Left renal pelvis (tissue), 4 donors: ENCODE measurements around the gene GRAMD2B. TPM values are rescaled to one million over a fixed set of nuclear protein-coding genes. Genes with fewer than 3 reads are reported as not detected.
A peak's percentile ranks its signal among the peaks of the same experiment; 100 is the strongest.
"Not testable (repeated sequence)": the region's sequence is repeated elsewhere in the genome, so short reads cannot be mapped to it uniquely, and the experiment has no call there.

Source experiments
- DNase-seq, 4 donors: peaks; one replicate each; pipeline ENCODE4 v3.0.0-alpha.2; 2013; ENCODE audit warnings: low read depth in 4 of 4, low spot score in 3 of 4
- polyA plus RNA-seq, 4 donors: library from polyadenylated mRNA; unstranded; fragments of 120-200 nt; gene quantifications; one replicate each; pipeline ENCODE4 v1.2.1, GENCODE V29; 2013; ENCODE audit not compliant: insufficient read length in 4 of 4

GRAMD2B gene
- polyA plus RNA-seq, 4 donors = 20.5 to 27.8 (median 27.1) TPM

DNA sequence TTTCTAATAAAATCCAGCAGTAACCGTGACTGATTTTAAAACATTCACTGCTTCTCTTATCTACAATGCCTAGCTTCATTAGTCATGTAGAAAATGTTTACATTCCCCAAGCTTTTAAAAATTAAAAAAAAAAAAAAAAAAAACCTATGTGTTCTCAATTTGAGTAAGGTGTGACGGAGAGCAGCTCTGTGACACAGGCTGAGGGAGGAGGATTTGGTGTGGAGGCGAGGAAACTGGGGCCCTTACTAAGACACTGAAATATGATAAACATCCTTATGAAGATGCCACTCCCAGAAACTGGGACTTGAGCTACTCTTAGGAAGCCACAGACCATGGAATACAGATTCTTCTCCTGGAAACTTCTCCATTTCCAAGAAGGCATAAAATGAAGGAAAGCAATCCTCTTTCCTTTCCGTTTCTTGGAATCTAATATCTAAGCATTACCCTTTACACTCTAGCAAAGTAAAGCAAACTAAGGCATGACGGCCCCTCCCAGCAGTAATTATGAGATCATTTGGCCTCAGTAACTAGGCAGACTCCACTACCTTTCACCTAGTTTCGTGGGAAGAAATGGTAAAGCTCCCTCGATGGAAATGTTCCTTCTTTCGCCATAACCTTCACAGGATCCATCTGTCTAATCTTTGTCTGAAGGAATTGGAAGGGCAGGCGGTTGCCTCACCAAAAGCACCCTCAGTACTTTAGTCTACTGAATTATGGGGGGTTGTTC, 23.5 kb downstream of the GRAMD2B start:
- no peak for DNase-seq

DNA sequence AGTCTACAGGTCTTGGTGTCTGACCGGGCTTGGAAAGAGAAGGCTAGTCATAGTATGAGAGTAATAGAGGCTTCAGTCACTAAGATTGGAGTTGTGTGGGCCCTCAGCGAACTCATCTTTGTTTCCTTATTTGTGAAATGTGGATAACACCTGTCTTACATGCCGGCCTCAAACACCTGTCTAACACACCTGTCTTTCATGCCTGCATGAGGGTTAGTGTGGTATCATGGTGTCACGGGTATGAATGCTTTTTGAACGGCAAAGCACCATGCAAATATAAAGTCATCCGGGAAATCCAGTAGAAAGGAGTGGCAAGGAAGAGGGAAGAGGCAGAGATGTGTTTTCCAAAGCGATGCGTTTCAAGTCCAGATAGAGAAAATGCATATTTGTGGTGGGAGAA, 25.5 kb downstream of the GRAMD2B start:
- no peak for DNase-seq

DNA sequence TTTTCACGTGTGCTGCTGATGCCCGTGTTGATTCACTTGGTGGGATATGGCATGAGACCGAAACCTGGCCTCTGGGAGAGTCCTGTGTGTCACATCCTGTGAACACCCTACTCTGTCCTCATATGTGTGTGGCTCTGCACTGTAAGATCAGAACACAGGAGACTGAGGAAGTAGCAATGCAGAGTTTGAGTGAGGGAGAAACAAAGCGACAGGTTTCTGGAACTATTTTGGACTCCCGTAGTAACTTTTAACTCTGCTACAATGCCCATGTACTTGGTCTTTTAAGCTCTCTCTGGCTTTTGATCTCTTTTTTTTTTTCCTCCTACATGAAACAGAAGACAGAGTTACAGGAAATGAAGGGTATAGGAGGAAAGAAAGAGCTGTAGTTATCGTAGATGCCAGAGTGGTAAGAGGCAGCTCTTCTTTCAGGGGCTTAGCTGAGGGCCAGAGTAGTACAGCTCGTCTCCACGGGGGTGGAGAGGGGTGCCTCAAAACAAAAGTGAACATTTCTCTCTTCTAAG, 26.6 kb downstream of the GRAMD2B start:
- no peak for DNase-seq

DNA sequence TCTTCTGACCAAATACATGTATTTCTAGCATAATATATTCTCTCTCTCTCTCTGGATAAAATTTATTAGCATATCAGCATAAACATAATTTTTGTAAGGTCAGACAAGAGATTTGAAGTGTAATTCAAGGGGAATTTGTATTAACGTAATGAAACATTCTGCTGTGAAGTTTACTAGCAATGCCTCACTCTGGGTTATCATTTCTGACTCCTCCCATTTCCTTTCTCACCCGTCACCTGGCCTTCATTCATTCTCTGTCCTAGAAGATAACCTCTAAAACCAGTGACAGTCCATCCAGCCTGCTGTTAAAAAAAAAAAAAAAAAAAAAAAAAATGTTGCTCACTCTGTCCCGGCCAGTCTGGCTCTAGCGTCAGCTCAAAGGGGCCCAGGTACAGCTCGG, 27.1 kb downstream of the GRAMD2B start:
- no peak for DNase-seq

DNA sequence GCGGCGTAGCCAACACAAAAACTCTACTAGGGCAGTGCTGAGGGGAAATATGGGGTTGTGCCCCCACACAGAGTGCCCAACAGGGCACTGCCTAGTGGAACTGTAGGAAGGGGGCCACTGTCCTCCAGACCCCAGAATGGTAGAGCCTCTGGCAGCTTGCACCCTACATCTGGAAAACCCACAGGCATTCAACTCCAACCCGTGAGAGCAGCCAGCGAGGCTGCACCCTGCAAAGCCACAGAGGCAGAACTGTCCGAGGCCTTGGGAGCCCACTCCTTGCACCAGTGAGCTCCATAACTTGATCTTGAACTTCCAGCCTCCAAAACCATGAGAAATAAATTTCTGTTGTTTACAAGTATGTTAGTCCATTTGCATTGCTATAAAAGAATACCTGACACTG, 27.7 kb downstream of the GRAMD2B start:
- no peak for DNase-seq

DNA sequence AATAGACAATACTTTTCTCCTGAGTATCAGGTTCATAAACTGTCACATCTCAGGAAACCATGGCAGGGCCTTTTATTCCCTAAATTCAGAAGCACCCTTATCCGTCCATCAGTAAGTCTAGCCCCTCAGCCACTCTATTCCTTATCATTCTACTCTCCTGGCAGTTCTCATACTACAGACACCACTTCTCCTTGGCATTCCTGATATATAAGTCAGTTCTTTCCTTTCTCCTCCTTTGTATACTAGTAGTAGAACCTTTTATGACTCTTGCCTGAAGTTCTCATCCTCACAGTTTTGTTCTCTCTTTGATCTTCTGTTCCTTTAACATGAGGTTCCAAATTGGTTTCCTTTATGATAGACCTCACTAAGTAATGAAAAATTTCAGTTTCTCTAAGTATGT, 29.3 kb downstream of the GRAMD2B start:
- no peak for DNase-seq

DNA sequence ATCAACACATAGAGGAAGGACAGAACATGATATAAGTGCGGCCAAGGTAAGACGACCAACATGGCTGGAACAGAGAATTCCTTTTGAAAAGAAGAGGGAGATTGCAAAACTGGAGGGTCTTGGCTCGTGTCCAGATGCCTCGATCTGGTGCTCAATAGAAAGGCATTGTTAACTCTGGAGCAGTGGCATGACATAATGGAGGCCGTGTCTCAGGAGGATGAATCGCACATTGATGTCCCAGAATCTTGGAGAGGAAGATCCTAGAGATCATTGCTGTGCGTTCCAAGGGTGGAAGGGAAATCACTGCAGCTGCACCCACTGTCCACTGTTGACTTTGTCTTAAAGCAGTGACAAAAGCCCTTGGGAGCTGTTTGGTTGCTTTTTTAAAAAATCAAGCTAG, 30.9 kb downstream of the GRAMD2B start:
- DNase-seq = no peak

DNA sequence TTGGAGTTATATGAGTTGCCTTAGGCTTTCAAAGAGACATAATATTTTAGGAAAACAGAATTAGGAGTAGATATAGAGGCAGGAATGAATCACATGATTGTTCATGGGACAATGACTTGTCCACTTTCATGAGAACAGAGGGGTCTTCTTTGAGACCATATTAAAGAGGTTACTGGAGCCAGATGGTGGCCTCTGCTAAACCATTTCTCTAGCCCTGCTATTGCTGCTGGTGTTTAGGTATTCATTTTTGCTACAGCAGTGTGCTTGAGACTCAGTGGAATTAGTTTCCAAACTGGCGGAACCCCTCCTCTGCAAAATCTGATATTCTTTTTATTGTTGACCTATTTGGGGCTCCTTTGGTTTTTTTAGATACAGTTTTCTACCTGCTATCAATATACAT, 31.3 kb downstream of the GRAMD2B start:
- DNase-seq = no peak

DNA sequence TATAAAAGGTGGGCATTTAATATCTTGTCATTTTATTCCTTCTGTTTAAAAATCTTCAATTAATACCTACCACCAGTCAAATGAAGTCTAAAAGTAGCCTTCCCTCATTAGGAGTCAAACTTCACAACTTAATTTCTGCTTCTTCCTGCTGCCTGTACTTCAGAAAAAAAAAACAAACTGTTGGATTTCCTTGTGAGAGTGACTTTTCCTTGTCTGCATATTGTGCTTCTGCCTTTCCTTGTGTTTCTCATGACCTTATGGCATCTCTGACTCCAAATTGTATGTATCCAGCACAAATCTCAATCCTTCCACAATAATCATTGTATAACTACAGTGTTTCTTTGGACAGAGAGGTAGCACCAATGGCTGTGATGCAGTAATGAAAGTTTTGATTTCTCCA, 32.1 kb downstream of the GRAMD2B start:
- DNase-seq = no peak

DNA sequence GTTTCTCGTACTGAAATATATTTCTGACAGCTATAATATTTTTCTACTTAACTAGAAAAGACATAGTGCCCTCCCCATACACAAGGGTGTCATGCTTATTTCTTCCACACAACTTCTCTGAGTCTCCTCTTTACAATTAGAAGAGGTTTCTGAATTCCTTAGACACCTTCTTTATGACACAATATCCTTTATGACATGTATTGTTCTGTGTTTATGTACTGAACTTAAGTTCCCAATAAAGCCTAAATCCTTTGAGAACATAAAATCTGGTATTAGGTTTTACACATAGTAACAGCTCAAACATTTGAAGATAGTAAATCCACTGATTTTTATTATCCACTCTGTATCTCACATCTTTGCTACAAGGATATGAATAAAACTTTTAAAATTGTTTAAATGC, 32.5 kb downstream of the GRAMD2B start:
- no peak for DNase-seq

DNA sequence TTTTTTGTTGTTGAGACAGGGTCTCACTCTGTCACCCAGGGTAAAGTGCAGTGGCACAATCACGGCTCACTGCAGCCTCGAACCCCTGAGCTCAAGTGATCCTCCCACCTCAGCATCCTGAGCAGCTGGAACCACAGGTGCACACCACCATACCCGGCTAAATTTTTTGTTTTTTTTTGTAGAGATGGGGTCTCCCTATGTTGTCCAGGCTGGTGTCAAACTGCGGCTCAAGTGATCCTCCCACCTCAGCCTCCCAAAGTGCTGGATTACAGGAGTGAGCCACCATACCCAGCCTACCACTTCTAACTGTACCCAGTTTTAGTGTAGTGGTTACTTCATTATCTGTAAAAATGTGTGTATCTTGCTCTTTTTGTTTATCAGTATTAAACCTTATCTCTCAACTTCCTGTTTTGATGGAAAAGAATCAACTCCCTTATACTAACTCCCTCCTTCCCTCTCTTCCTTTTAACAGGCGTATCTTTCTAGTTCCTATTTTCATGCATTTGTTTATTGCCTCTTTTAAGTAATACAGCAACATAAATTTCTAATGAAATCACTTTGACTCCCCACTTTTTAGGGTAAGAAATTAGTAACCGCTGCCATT, 33.1 kb downstream of the GRAMD2B start:
- DNase-seq = no peak

DNA sequence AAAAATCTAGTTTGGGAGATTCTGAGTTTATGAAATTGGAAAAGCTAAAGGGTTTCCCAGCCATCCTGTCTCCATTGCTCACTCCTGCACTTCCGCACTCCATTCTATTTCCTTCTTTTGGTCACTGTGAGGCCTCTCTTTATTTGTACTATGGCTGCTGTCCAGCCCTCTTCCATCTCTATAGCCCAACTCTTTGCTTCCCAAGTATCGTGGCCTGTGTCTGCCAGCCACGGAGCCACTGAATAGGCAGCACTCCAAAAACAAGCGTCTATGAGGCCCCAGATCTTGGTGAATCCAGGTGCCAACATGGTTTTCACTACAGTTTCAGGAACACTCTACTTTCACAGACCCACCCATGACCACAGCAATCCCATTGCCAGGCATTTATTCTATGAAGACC, 37.2 kb downstream of the GRAMD2B start:
- DNase-seq = no peak

DNA sequence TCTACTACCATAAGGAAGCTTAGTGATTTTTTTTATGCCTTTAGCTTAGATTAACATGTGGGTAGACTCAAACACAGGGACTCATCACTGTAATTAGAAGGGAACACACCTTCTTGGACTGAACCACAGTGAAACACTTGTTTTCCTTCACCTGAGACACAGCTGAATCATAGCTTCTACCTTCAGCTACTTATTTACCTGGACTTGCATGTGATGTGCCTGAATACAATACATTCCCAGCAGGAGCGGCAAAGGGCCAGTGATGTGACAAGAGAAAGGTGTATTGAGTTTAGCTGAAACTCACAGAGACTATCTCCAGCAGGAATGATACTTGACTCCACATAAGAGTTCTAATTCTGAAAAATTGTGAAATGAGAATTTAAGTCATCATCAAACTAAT, 37.8 kb downstream of the GRAMD2B start:
- no peak for DNase-seq

DNA sequence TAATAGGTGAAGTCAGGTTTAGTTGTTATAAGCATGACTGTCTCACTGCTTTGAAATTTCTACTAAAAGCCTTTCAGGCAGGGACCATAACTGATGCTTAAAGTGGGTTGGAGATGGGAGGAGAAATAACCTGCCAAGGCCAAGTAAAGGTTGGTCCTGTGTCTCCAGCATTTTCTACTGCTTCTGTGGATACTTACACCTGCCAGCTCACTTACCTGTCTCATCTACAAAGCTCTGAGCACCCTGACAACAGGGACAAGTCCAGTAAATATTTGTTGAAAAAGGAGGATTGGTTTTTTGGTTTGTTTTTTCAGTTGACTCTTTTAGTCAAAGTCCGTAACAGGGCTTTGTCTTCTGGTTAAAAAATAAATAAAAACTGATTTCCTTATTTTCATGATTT, 38.6 kb downstream of the GRAMD2B start:
- DNase-seq = no peak

DNA sequence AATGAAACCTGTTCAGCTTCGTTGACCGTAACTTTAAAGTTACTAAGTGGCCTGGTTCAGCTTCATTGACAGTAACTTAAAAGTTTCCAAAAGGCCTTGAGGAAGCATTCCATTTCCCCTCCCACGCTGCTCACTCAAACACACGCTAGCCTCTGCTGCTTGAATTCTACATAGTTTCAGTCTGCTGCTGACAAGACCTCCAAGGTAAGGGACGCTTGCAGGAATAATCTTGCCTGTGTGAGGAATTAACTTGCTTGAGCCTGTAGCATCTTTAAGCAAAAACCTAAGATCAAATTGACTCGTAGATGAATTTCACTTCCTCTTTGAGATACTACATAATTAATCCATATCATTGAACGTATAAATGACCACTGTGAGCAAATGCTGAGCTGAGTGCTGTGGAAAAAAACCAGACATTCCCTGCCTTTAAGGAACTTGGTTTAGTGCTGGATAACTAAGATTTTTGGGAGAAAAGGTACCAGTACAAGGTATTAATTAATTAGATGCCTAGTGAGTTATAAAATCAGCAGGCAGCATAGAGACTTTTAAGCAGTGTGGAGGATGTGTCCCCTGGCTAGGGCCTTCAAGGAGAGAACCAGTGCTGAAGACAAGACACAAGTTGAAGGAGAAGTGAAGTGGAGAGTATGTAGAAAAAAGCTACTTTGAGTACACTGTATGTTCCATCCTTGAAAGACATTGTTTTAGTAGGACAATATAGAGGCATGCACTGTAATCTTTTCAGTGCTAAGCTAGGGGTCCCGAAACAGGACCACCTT, 39.2 kb downstream of the GRAMD2B start:
- peak in 1 of 4 donors; percentile 61 for DNase-seq

DNA sequence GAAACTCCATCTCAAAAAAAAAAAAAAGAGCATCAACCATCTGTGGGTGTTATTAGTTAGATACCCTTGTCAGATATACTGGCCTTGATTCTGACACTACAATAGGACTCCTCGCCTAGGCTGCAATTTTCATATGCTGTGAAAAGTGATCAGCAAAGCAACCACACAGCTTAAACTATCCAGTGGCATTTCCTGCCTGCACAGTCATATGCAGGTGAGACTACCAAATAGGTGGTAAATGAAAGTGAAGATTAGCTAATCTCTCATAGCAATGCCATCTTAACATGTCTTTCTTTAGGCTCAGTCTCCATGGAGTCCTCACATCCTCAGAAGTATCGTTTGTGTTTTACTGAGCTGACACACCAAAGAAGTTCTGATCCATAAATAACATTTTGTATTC, 40.8 kb downstream of the GRAMD2B start:
- no peak for DNase-seq

DNA sequence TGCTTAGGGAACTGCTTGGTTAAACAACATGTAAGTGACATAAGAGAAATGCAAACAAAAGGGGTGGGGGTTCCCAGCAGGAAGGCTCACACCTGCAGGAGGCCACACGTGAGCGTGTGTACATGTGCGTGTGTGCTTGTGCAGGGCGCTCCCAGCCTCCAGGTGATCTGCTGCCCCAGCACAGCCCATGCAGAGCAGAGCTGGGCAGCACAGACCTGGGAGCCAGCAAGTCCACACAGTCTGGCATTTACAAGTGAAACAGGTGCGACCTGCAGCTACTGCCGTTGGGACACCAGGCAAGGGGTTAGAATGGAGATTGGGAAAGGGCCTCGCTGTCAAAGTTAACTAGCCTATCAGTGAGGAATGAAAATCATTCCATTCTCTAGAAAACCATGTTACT, 41.8 kb downstream of the GRAMD2B start:
- no peak for DNase-seq

DNA sequence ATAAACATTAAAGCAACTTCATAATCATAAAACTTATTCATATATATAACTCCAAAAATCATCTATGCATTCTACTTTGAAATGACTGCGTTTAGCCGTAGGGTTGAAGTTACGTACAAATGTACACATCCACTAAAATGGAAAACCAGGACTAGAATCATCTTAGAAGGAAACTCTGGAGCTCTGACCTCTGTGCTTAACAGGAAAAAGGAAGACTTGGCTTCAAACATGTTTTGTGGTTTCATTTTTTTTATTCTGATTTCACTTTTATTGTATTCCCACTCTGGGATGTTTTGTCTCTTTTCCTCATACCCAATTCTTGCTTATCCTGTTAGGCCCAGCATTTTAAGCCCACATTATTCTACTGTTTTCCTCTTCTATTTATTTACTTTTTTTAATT, 44.9 kb downstream of the GRAMD2B start:
- no peak for DNase-seq

DNA sequence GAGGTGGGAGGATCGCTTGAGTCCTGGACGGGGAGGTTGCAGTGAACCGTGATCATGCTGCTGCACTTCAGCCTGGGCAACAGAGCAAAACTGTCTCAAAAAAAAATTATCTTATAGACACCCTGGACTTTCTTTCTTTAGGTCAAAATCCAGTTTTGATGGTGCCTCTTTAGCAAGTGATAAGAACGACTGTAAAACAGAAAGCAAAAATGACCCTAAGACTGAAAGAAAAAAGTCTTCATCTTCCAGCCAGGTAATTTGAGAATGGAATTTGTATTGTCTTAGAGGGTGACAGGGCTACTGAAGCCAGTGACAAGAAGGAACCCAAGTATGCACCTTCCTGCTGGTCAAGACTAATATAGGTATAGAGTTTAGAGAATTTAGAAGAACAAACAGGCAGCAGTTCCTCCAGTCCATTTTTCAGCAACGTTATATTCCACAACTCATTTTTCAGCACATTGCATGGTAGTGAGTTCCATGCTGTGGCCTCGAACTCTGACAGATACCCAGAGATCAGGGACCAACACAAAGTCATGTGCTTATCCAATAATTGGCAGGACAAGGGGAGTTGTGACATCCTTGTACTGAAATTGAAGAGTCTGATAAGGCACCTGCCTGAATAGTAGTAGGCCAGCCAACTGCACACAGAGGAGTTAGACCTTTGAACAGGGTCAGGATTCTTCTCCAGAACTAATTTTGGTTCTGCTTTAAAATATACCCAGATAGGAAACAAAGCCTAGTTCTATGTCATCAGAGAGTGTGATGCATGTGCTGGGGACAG, 46.5 kb downstream of the GRAMD2B start:
- no peak for DNase-seq

DNA sequence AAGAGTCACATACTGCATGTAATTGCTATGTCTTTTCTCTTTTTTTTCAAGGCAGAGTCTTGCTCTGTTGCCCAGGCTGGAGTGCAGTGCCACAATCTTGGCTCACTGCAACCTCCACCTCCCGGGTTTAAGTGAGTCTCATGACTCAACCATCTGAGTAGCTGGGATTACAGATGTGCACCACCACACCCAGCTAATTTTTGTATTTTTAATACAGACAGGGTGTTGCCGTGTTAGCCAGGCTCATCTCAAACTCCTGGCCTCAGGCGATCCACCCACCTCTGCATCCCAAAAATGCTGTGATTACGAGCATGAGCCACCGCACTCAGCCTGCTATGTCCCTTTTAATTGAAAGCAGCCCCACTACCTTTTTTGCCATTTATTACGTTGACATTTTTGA, 47.3 kb downstream of the GRAMD2B start:
- not testable (repeated sequence) for DNase-seq

DNA sequence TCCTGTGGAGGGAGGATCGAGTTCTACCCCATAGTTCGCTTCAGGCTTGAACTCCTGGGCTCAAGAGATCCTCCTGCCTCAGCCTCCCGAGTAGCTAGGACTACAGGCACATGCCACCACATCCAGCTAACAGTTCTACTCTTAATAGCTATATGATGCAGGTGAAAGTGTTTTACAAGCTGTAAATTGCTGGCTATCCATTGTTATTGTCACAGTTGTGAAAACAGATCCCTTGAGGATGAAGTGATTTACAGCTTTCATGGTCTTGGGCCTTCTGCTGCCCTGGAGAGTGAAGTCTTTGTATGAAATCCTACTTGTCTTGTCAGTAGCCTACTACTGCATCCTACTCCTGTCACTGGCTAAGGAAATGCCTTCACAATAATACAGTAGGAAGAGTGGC, 48.0 kb downstream of the GRAMD2B start:
- DNase-seq = no peak
